Fibroblast of lung (primary cell): ENCODE results near the gene MPDU1. TPM values are rescaled to one million over a fixed set of nuclear protein-coding genes. Genes with fewer than 3 reads are reported as not detected.
A peak's percentile ranks its signal among the peaks of the same experiment; 100 is the strongest.

Experiments used
- DNase-seq, 2 donors: peaks; one replicate each; pipeline versions ENCODE4 v3.0.0 to v3.0.0-alpha.2; 2010; ENCODE audit warnings: low read depth in 2 of 2
- H2AFZ ChIP-seq: 2 replicates; pipeline ENCODE4 v1.5.1; 2012; ENCODE audit warnings: low read length, control low read depth, inconsistent platforms
- H3K27ac ChIP-seq: 2 replicates; pipeline ENCODE4 v1.5.1; 2011; ENCODE audit warnings: low read length, control low read depth; ENCODE audit not compliant: insufficient read depth
- H3K27me3 ChIP-seq: 2 replicates; pipeline ENCODE4 v1.5.1; 2011; ENCODE audit warnings: mild to moderate bottlenecking, low read length; ENCODE audit not compliant: control insufficient read depth, insufficient read depth
- H3K36me3 ChIP-seq: 2 replicates; pipeline ENCODE4 v1.5.1; 2011; ENCODE audit warnings: low read length; ENCODE audit not compliant: control insufficient read depth, insufficient read depth
- H3K4me1 ChIP-seq: 2 replicates; pipeline ENCODE4 v1.5.1; 2011; ENCODE audit warnings: low read length; ENCODE audit not compliant: control insufficient read depth, insufficient read depth; ENCODE audit errors: extremely low read depth
- H3K4me2 ChIP-seq: 2 replicates; pipeline ENCODE4 v1.5.1; 2011; ENCODE audit warnings: low read length, control low read depth; ENCODE audit not compliant: insufficient read depth; ENCODE audit errors: extremely low read depth
- H3K4me3 ChIP-seq, 4 experiments: fragments of 200-600 bp in 1 of 4; sonication (generic) in 1 of 4; replicated peaks in 1 of 4; 2 replicates each; pipeline ENCODE4 v1.5.1; 2011 to 2016; ENCODE audit warnings: low read length in 4 of 4, low read depth in 3 of 4, mild to moderate bottlenecking in 3 of 4, control low read depth in 2 of 4, inconsistent platforms in 1 of 4, mixed read lengths in 1 of 4; ENCODE audit not compliant: insufficient read depth in 1 of 4; ENCODE audit errors: control extremely low read depth in 1 of 4
- H3K79me2 ChIP-seq: 2 replicates; pipeline ENCODE4 v1.5.1; 2012; ENCODE audit warnings: mild to moderate bottlenecking, low read length, inconsistent platforms; ENCODE audit not compliant: control insufficient read depth, insufficient read depth
- H3K9ac ChIP-seq: 2 replicates; pipeline ENCODE4 v1.5.1; 2011; ENCODE audit warnings: mild to moderate bottlenecking, low read length, control low read depth; ENCODE audit not compliant: insufficient read depth
- H3K9me3 ChIP-seq: 2 replicates; pipeline ENCODE4 v1.5.1; 2012; ENCODE audit warnings: low read depth, low read length; ENCODE audit not compliant: control insufficient read depth, insufficient read depth
- H4K20me1 ChIP-seq: 2 replicates; pipeline ENCODE4 v1.5.1; 2011; ENCODE audit warnings: low read length; ENCODE audit not compliant: control insufficient read depth, insufficient read depth; ENCODE audit errors: extremely low read depth
- CTCF ChIP-seq, 2 donors: IDR thresholded peaks in 1 of 2; conservative IDR thresholded peaks in 1 of 2; 1 replicate in 1 of 2; 2 replicates in 1 of 2; pipeline ENCODE4 v1.5.1; 2011 to 2012; ENCODE audit warnings: low read length in 2 of 2, control low read depth in 1 of 2, inconsistent platforms in 1 of 2, low read depth in 1 of 2, mild to moderate bottlenecking in 1 of 2
- EZH2 ChIP-seq: IDR thresholded peaks from 2 replicates; pipeline ENCODE4 v1.5.1; 2012; ENCODE audit warnings: low read length, control low read depth, mild to moderate bottlenecking; ENCODE audit errors: missing control alignments
- polyA plus RNA-seq, 2 donors: library from polyadenylated mRNA; depleted of rRNA in 1 of 2; stranded (reverse) in 1 of 2; unstranded in 1 of 2; fragments of >200 nt; gene quantifications; 2 replicates each; pipeline ENCODE4 v1.2.1, GENCODE V29; 2011 to 2012; ENCODE audit warnings: missing spikeins in 1 of 2
- total RNA-seq: library from RNA; depleted of rRNA; stranded (reverse); fragments of >200 nt; gene quantifications from 2 replicates; pipeline ENCODE4 v1.2.1, GENCODE V29; 2014

The MPDU1 gene
- total and polyA plus RNA-seq, 2 donors (not counting 1 experiment from before 2014, with no cell fraction given): 51.9 to 107 TPM

GRCh38 chr17:7606280-7606679 lies 22.6 kb downstream of the MPDU1 start:
- Histone ChIP-seq H3K36me3 (peaks cover 9% of the 10 kb centered on the region), H4K20me1 (no peaks in the 10 kb centered on the region)

GRCh38 chr17:7610641-7611040 lies 27.0 kb downstream of the MPDU1 start:
- no peak for DNase-seq
- Histone ChIP-seq H3K9ac (no peak overlapping the region), H4K20me1 (no peaks in the 10 kb centered on the region), H3K4me3 (no peak overlapping the region), H3K79me2 (peaks cover 56% of the 10 kb centered on the region), H3K27me3 (no peaks in the 10 kb centered on the region), H3K4me1 (peaks cover 5% of the 10 kb centered on the region), H3K9me3 (no peaks in the 10 kb centered on the region), H2AFZ (no peak overlapping the region), H3K36me3 (peaks cover 2% of the 10 kb centered on the region), H3K27ac (no peak overlapping the region), H3K4me2 (no peak overlapping the region)
- TF ChIP-seq CTCF (conservative IDR thresholded peaks at IDR 0.05 in 1 of 2, IDR thresholded peaks at IDR 0.05 in 1 of 2; ENCODE audit: low read depth in 1 of 2, low read length in 2 of 2) (no peak), EZH2 (no peak)

More at GRCh38 chr17:7606280-7606679, 22.6 kb downstream of the MPDU1 start:
- Histone ChIP-seq H3K4me3 (no peak overlapping the region), H3K27ac (no peak overlapping the region), H3K9ac (no peak overlapping the region), H3K4me1 (no peaks in the 10 kb centered on the region), H2AFZ (no peak overlapping the region), H3K4me2 (no peak overlapping the region), H3K27me3 (no peaks in the 10 kb centered on the region), H3K9me3 (no peaks in the 10 kb centered on the region), H3K79me2 (peaks cover 27% of the 10 kb centered on the region)
- TF ChIP-seq EZH2 (no peak), CTCF (conservative IDR thresholded peaks at IDR 0.05 in 1 of 2, IDR thresholded peaks at IDR 0.05 in 1 of 2; ENCODE audit: low read depth in 1 of 2, low read length in 2 of 2) (no peak)
- DNase-seq: no peak

GRCh38 chr17:7611635-7612293 lies 28.1 kb downstream of the MPDU1 start:
- H3K36me3 ChIP-seq: peaks cover 2% of the 10 kb centered on the region
- H3K27me3 ChIP-seq: no peaks in the 10 kb centered on the region
- H3K27ac ChIP-seq: no peak overlapping the region
- H3K79me2 ChIP-seq: peaks cover 55% of the 10 kb centered on the region
- TF ChIP-seq EZH2 (no peak), CTCF (conservative IDR thresholded peaks at IDR 0.05 in 1 of 2, IDR thresholded peaks at IDR 0.05 in 1 of 2; ENCODE audit: low read depth in 1 of 2, low read length in 2 of 2) (no peak)
- no peak overlapping the region for H3K9ac ChIP-seq
- peak overlapping the region in 2 of 4 experiments; percentile 13 to 45 for H3K4me3 ChIP-seq
- H3K4me2 ChIP-seq: peak overlapping the region; percentile 60
- peaks cover 5% of the 10 kb centered on the region for H3K4me1 ChIP-seq
- no peak for DNase-seq
- no peaks in the 10 kb centered on the region for H3K9me3 ChIP-seq
- H4K20me1 ChIP-seq: no peaks in the 10 kb centered on the region
- no peak overlapping the region for H2AFZ ChIP-seq
